ENCODE results near the gene AMH.

DNA sequence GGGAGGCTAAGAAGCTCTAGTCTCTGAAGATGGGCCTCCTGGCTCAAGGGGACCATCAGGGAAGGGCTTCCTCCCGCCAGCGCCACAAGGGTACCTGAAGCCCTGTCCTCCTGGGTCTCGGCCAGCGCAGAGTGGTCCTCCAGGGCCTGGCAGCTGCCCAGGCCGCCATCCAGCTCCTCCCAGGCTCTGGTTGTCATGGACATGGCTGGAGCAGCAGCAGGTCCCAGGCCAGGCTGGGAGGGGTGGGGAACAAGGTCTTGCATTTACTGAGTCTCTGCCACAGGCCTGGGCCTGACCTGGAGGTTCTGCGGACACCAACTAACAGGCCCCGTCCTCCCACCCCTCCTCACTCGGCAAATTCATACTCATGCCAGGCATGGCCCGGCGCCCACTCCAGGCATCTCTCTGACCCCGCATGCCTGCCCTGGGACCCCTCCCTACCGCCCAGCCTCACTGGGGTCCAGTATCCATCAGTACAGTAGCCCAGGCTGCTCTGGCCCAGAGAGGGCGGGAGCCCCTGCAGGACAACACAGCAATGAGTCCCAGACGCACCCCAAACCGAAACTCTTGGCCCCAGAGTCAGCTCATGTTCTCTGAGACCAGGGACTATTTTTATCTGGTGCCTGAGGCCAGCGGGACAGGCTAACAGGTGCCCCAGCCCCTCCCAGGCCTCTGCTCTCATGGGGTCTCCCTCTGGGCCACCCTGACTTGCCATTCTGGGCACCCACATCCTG, 6.2 kb downstream of the AMH start:
- TF ChIP-seq CTCF (IDR thresholded peaks at IDR 0.05) (no peak), POLR2A (IDR thresholded peaks at IDR 0.05) (no peak)

All from Peyer's patch (tissue), 4 donors.